WTC11 (cell line): Measurements from ENCODE around the gene NDUFS7.

Experiments used
- TF ChIP-seq, protein P1 (sequence below): sonication (generic); formaldehyde crosslinking; IDR thresholded peaks from 2 replicates; pipeline ENCODE4 v1.8.1; 2023; ENCODE audit warnings: mild to moderate bottlenecking, moderate library complexity, missing genetic modification reagents
- TF ChIP-seq, protein P2 (sequence below): sonication (generic); formaldehyde crosslinking; conservative IDR thresholded peaks from 2 replicates; pipeline ENCODE4 v1.8.1; 2022; ENCODE audit warnings: mild to moderate bottlenecking, missing genetic modification reagents

GRCh38 chr19:1417145-1417544, 33.4 kb downstream of the NDUFS7 start:
- TF ChIP-seq, protein P1, sequence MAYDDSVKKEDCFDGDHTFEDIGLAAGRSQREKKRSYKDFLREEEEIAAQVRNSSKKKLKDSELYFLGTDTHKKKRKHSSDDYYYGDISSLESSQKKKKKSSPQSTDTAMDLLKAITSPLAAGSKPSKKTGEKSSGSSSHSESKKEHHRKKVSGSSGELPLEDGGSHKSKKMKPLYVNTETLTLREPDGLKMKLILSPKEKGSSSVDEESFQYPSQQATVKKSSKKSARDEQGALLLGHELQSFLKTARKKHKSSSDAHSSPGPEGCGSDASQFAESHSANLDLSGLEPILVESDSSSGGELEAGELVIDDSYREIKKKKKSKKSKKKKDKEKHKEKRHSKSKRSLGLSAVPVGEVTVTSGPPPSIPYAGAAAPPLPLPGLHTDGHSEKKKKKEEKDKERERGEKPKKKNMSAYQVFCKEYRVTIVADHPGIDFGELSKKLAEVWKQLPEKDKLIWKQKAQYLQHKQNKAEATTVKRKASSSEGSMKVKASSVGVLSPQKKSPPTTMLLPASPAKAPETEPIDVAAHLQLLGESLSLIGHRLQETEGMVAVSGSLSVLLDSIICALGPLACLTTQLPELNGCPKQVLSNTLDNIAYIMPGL (CRISPR knock-in tag) = no peak
- TF ChIP-seq, protein P2, sequence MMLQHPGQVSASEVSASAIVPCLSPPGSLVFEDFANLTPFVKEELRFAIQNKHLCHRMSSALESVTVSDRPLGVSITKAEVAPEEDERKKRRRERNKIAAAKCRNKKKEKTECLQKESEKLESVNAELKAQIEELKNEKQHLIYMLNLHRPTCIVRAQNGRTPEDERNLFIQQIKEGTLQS (CRISPR knock-in tag) = no peak
